ENCODE data around the gene ADGRE2. TPM values are rescaled to one million over a fixed set of nuclear protein-coding genes. Genes with fewer than 3 reads are reported as not detected.

The ADGRE2 gene
- polyA plus RNA-seq, 4 donors, result 0.18 to 0.64 (median 0.38) TPM

Other genes starting within 250 kb of the ADGRE2 start
- 100 to 1,000 TPM; 137 to 174 (median 150) TPM for gene TECR, start 249.0 kb downstream of the ADGRE2 start, polyA plus RNA-seq (ENCODE audit: insufficient read length in 4 of 4)
- gene NDUFB7, start 206.5 kb downstream of the ADGRE2 start, polyA plus RNA-seq (ENCODE audit: insufficient read length in 4 of 4), result 100 to 1,000 TPM in 1 of 4 donors, 10 to 100 TPM in 3; 87.3 to 124 (median 93.3) TPM
- under 1 TPM in 3 of 4 donors, not detected in 1; 0.08 to 0.24 (median 0.22) TPM for gene CLEC17A, start 195.5 kb downstream of the ADGRE2 start, polyA plus RNA-seq (ENCODE audit: insufficient read length in 4 of 4)
- under 1 TPM in 3 of 4 donors, not detected in 1; 0.08 to 0.13 (median 0.11) TPM for gene ADGRE3, start 103.7 kb downstream of the ADGRE2 start, polyA plus RNA-seq (ENCODE audit: insufficient read length in 4 of 4)
- gene ZNF333, start 88.5 kb downstream of the ADGRE2 start, polyA plus RNA-seq (ENCODE audit: insufficient read length in 4 of 4), result 10 to 100 TPM; 14.8 to 19.3 (median 17.0) TPM
- under 1 TPM in 2 of 4 donors, not detected in 2; 0.04 TPM for gene OR7A5, start 56.6 kb upstream of the ADGRE2 start, polyA plus RNA-seq (ENCODE audit: insufficient read length in 4 of 4)
- gene OR7C1, start 56.6 kb upstream of the ADGRE2 start, polyA plus RNA-seq (ENCODE audit: insufficient read length in 4 of 4), result under 1 TPM; 0.06 to 0.31 (median 0.19) TPM
- gene OR7A10, start 70.4 kb upstream of the ADGRE2 start, polyA plus RNA-seq (ENCODE audit: insufficient read length in 4 of 4), result not detected
- gene OR7A17, start 107.6 kb upstream of the ADGRE2 start, polyA plus RNA-seq (ENCODE audit: insufficient read length in 4 of 4), result under 1 TPM in 1 of 4 donors, not detected in 3; 0.08 TPM
- not detected for gene OR7C2, start 162.9 kb upstream of the ADGRE2 start, polyA plus RNA-seq (ENCODE audit: insufficient read length in 4 of 4)
- gene SLC1A6, start 201.3 kb upstream of the ADGRE2 start, polyA plus RNA-seq (ENCODE audit: insufficient read length in 4 of 4), result under 1 TPM; 0.35 to 0.60 (median 0.50) TPM